ENCODE measurements around the gene MAP1B. TPM values are rescaled to one million over a fixed set of nuclear protein-coding genes. Genes with fewer than 3 reads are reported as not detected.

The MAP1B gene
- total RNA-seq, 1 donor from 2014 or later = 182 TPM

DNA sequence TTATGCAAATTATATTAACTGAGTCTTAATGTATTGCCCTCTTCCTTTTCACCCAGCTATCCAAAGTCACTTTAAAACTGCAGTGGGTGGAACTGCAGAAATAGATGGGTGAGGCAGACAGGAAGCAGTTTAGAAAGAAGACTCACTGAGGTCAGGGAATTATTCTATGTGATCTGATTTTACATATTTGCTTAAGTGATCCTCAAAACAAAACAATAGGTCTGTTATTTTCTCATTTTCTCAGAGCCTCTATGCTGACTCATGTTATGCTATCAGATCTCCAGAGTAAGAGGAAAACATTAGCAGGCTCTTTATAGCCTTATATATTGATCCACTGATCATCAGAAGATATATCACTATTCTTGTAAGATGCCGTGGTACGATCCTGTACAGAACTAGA lies 149.3 kb downstream of the MAP1B start:
- peak; percentile 53 for DNase-seq

Other genes starting within 250 kb of the MAP1B start
- gene MRPS27, start 212.8 kb downstream of the MAP1B start, total RNA-seq = 75.6 and 91.2 TPM in 2 replicates
- gene PTCD2, start 212.9 kb downstream of the MAP1B start, total RNA-seq = 3.9 and 6.0 TPM in 2 replicates

All from dermis blood vessel endothelial cell (primary cell).